HUES6 (cell line): ENCODE data around the gene OGFOD2.

Experiments
- H3K27ac ChIP-seq: 2 replicates; pipeline ENCODE4 v1.7.0; 2013; ENCODE audit warnings: low read depth, mild to moderate bottlenecking, low read length, inconsistent platforms
- H3K27me3 ChIP-seq: 2 replicates; pipeline ENCODE4 v1.6.1; 2013; ENCODE audit warnings: low read length; ENCODE audit not compliant: control insufficient read depth, insufficient read depth
- H3K36me3 ChIP-seq: 2 replicates; pipeline ENCODE4 v1.6.1; 2013; ENCODE audit warnings: low read length; ENCODE audit not compliant: control insufficient read depth, insufficient read depth
- H3K4me1 ChIP-seq: 2 replicates; pipeline ENCODE4 v1.6.1; 2013; ENCODE audit warnings: low read length; ENCODE audit not compliant: control insufficient read depth, insufficient read depth
- H3K4me3 ChIP-seq: 2 replicates; pipeline ENCODE4 v1.5.1; 2013; ENCODE audit warnings: low read depth, low read length
- H3K9ac ChIP-seq: one replicate; pipeline ENCODE4 v1.6.1; 2013; ENCODE audit warnings: mild to moderate bottlenecking, low read length
- H3K9me3 ChIP-seq: 2 replicates; pipeline ENCODE4 v1.6.1; 2013; ENCODE audit warnings: low read depth, low read length; ENCODE audit not compliant: control insufficient read depth, insufficient read depth

The OGFOD2 gene

DNA sequence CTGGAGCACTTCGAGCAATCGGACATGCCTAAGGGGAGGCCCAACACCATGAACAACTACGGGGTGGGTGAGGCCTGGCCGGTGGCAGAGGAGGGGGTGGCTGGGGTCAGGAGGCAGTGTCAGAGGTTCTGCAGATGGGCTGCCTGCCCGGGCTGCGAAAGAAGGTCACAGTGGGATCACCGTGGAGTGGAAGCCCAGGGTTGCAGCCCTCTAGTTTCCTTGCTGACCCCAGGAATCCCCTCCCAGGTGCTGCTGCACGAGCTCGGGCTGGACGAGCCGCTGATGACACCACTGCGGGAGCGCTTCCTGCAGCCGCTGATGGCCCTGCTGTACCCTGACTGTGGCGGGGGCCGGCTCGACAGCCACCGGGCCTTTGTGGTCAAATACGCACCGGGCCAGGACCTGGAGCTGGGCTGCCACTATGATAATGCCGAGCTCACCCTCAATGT, 3.5 kb downstream of the OGFOD2 start:
- H3K4me1 ChIP-seq, result peaks cover 22% of the 10 kb centered on the region
- no peaks in the 10 kb centered on the region for H3K27me3 ChIP-seq
- H3K27ac ChIP-seq, result no peak overlapping the region
- H3K9ac ChIP-seq, result no peak overlapping the region
- peaks cover 26% of the 10 kb centered on the region for H3K36me3 ChIP-seq
- no peak overlapping the region; the same call in 1 of the 2 replicates for H3K4me3 ChIP-seq
- no peaks in the 10 kb centered on the region for H3K9me3 ChIP-seq

DNA sequence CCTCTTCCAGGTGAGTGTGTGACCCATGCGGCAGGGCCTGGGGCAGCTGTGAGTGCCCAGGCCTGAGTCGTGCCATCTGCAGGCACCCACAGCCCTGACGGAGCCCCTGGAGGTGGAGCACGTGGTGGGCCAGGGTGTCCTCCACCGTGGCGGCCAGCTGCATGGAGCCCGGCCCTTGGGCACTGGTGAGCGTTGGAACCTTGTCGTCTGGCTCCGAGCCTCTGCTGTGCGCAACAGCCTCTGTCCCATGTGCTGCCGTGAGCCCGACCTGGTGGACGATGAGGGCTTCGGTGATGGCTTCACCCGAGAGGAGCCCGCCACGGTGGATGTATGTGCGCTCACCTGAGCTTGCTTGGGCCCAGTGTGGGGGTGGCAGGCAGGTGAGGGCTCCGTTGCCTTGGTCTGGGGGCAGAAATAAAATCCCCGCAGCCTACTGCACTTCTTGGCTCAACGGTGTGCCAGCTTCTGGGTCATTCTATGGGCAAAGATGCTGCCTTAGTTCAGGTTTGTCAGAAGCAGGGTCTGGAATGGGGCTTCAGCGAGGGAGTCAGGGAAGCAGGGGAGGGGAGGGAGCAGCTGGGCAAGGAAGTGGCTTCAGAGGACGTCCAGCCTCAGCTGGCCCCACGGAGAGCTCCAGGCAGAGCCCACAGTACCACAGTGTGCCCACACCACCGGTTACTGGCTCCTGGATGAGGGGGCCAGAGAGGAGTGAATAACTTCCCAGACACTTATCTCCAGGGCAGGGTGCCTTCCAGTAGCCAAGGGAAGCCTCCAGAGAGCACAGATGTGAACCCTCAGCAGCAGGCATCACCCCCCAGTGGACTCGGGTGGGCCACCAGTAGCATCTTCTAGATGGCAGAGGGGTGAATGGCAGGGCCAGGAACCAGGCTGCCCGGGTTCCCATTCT, 4.2 kb downstream of the OGFOD2 start:
- peak overlapping the region; percentile 95 for H3K9ac ChIP-seq
- peaks cover 26% of the 10 kb centered on the region for H3K36me3 ChIP-seq
- no peaks in the 10 kb centered on the region for H3K27me3 ChIP-seq
- H3K9me3 ChIP-seq, result no peaks in the 10 kb centered on the region
- H3K4me3 ChIP-seq, result peak overlapping the region; percentile 89
- H3K4me1 ChIP-seq, result peaks cover 28% of the 10 kb centered on the region
- H3K27ac ChIP-seq, result peak overlapping the region; percentile 91; the same call in 1 of the 2 replicates

DNA sequence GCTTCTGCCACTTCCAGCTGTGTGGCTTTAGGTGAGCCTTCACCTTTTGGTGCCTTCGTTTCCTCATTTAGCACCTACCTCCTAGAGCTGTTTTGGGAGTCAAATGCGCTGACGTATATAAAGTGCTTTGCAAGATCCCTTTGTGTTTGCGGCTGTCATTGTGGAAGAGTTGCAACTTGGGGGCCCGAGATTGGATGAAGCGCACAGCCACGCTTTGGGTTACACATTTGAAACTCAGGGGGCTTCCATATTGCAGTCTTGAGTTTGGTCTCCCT, 4.8 kb downstream of the OGFOD2 start:
- Histone ChIP-seq H3K9me3 (no peaks in the 10 kb centered on the region), H3K9ac (peak overlapping the region; percentile 95), H3K27ac (peak overlapping the region; percentile 91; the same call in 1 of the 2 replicates), H3K27me3 (no peaks in the 10 kb centered on the region), H3K4me3 (peak overlapping the region; percentile 89), H3K36me3 (peaks cover 29% of the 10 kb centered on the region), H3K4me1 (peaks cover 31% of the 10 kb centered on the region)

- no peaks in the 10 kb centered on the region for H3K9me3 ChIP-seq
- H3K36me3 ChIP-seq, result peaks cover 32% of the 10 kb centered on the region
- H3K4me3 ChIP-seq, result peak within 1 kb of the TSS; percentile 89
- peaks cover 31% of the 10 kb centered on the region for H3K4me1 ChIP-seq
- peak within 1 kb of the TSS; percentile 95 for H3K9ac ChIP-seq
- H3K27ac ChIP-seq, result peak within 1 kb of the TSS; percentile 91
- no peaks in the 10 kb centered on the region for H3K27me3 ChIP-seq
Observed at GRCh38 chr12:122980183-122981035, 5.4 kb downstream of the OGFOD2 start, which contains the start of gene ARL6IP4. ARL6IP4 (plus strand) TSS chr12:122980681; CDS start chr12:122981140, 459 bp downstream.

GRCh38 chr12:122981036-122981471, 6.0 kb downstream of the OGFOD2 start:
- Histone ChIP-seq H3K27ac (peak overlapping the region; percentile 91), H3K4me1 (peaks cover 28% of the 10 kb centered on the region), H3K9me3 (no peaks in the 10 kb centered on the region), H3K4me3 (peak overlapping the region; percentile 89), H3K9ac (peak overlapping the region; percentile 95), H3K36me3 (peaks cover 33% of the 10 kb centered on the region), H3K27me3 (no peaks in the 10 kb centered on the region)

GRCh38 chr12:122981587-122982476, 6.8 kb downstream of the OGFOD2 start:
- peak overlapping the region; percentile 91; the same call in 1 of the 2 replicates for H3K27ac ChIP-seq
- H3K36me3 ChIP-seq, result peaks cover 40% of the 10 kb centered on the region
- H3K27me3 ChIP-seq, result no peaks in the 10 kb centered on the region
- peak overlapping the region; percentile 95 for H3K9ac ChIP-seq
- peak overlapping the region; percentile 89 for H3K4me3 ChIP-seq
- H3K9me3 ChIP-seq, result no peaks in the 10 kb centered on the region
- H3K4me1 ChIP-seq, result peaks cover 23% of the 10 kb centered on the region

DNA sequence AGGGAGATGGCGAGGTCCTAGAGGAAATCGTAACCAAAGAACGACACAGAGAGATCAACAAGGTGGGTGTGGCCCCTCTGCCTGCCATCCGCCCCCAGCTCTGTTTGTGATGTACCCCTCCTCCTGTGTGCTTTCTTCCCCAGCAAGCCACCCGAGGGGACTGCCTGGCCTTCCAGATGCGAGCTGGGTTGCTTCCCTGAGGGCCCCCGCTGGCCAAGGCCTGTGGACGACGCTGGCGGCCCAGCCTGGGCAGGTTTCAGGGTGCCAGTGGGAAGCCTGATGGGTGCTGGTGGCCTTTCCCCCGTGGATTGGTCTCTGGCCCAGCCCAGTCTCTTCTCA, 7.4 kb downstream of the OGFOD2 start:
- peak overlapping the region; percentile 14 for H3K4me3 ChIP-seq
- H3K9me3 ChIP-seq, result no peaks in the 10 kb centered on the region
- no peaks in the 10 kb centered on the region for H3K27me3 ChIP-seq
- H3K36me3 ChIP-seq, result peaks cover 41% of the 10 kb centered on the region
- H3K4me1 ChIP-seq, result peaks cover 23% of the 10 kb centered on the region
- H3K27ac ChIP-seq, result no peak overlapping the region
- H3K9ac ChIP-seq, result no peak overlapping the region

DNA sequence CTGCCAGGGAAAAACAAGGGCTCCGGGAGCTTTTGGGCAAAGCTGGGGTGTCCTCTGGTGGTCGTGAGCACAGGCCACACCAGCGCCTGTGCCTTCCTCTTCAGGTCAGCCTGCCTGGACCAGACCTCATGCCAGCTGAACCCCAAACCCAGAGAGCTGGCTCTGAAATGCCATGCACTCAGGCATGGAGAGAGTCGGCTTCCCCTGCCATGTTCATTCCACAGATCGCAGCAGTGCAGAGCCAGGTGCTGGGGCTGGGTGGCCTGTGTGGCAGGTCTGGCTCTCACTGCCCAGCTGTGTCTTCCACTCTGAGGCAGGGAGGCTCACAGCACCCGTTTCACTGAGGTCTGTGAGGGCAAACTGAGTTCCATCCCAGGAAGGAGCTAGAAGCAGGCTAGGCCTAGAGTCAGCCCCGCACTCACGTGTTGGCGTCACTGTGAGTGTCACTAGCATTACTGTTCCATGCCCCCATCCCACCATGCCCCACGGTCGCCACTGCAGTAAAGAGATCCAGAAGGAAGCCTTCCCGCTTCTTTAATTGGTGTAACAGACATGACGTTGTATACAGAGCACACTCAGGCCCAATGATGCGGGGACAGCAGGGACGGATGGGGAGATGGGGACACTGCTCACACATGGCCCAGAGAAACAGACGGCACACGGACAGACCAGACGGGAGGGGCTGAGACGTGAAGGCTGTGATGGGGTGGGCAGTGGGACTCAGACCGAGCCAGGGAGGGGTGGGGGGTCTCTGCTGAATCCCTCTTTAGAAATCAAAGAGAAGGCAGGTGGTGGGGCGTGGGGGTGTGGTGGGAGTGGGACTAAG, 8.1 kb downstream of the OGFOD2 start:
- peaks cover 23% of the 10 kb centered on the region for H3K4me1 ChIP-seq
- no peak overlapping the region for H3K9ac ChIP-seq
- H3K4me3 ChIP-seq, result no peak overlapping the region
- no peak overlapping the region for H3K27ac ChIP-seq
- peaks cover 44% of the 10 kb centered on the region for H3K36me3 ChIP-seq
- no peaks in the 10 kb centered on the region for H3K9me3 ChIP-seq
- no peaks in the 10 kb centered on the region for H3K27me3 ChIP-seq

GRCh38 chr12:122983789-122984515, 8.9 kb downstream of the OGFOD2 start:
- Histone ChIP-seq H3K9me3 (no peaks in the 10 kb centered on the region), H3K4me3 (no peak overlapping the region), H3K4me1 (peaks cover 23% of the 10 kb centered on the region), H3K9ac (no peak overlapping the region), H3K36me3 (peaks cover 46% of the 10 kb centered on the region), H3K27me3 (no peaks in the 10 kb centered on the region), H3K27ac (no peak overlapping the region)
